ENCODE results near the gene TNFRSF13B.
"Not testable (repeated sequence)": the region's sequence is repeated elsewhere in the genome, so short reads cannot be mapped to it uniquely, and the experiment has no call there.

TNFRSF13B gene

GRCh38 chr17:16924696-16925440, 47.0 kb downstream of the TNFRSF13B start:
- no peak for DNase-seq

GRCh38 chr17:16923904-16924695, 47.8 kb downstream of the TNFRSF13B start:
- DNase-seq, result no peak

- DNase-seq, result no peak
These were observed 48.6 kb downstream of the TNFRSF13B start for GRCh38 chr17:16923097-16923903.

GRCh38 chr17:16922386-16923096, 49.4 kb downstream of the TNFRSF13B start:
- peak; percentile 22 for DNase-seq

GRCh38 chr17:16921451-16921850, 50.5 kb downstream of the TNFRSF13B start:
- not testable (repeated sequence) for DNase-seq

GRCh38 chr17:16920628-16921020, 51.3 kb downstream of the TNFRSF13B start:
- DNase-seq, result no peak

- DNase-seq, result no peak
These were observed 52.0 kb downstream of the TNFRSF13B start for GRCh38 chr17:16919663-16920627.

GRCh38 chr17:16918443-16918842, 53.5 kb downstream of the TNFRSF13B start:
- DNase-seq, result peak; percentile 64

- DNase-seq, result no peak
These were observed 54.1 kb downstream of the TNFRSF13B start for GRCh38 chr17:16917671-16918394.

GRCh38 chr17:16916557-16916920, 55.4 kb downstream of the TNFRSF13B start:
- DNase-seq, result no peak

GRCh38 chr17:16915752-16916556, 56.0 kb downstream of the TNFRSF13B start:
- peak; percentile 78 for DNase-seq

- DNase-seq, result no peak
These were observed 58.5 kb downstream of the TNFRSF13B start for GRCh38 chr17:16913463-16913862.

GRCh38 chr17:16912021-16912962, 59.6 kb downstream of the TNFRSF13B start:
- DNase-seq, result no peak

GRCh38 chr17:16911141-16911937, 60.6 kb downstream of the TNFRSF13B start:
- DNase-seq, result no peak

GRCh38 chr17:16910341-16910740, 61.6 kb downstream of the TNFRSF13B start:
- no peak for DNase-seq

GRCh38 chr17:16909472-16910246, 62.3 kb downstream of the TNFRSF13B start:
- no peak for DNase-seq

GRCh38 chr17:16908273-16908672, 63.6 kb downstream of the TNFRSF13B start:
- no peak for DNase-seq

Data from NCI-H510A treated with DMSO at 0.1 percent for 48 hours (cell line).